HG03558 (cell line): ENCODE results near the gene BPI.
"Not testable (repeated sequence)": the region's sequence is repeated elsewhere in the genome, so short reads cannot be mapped to it uniquely, and the experiment has no call there.

Source experiments
- ATAC-seq: cut with Tn5 transposase; IDR thresholded peaks from one replicate; pipeline ENCODE4 v1.9.1; 2021; ENCODE audit warnings: moderate number of reproducible peaks; ENCODE audit not compliant: unreplicated experiment; ENCODE audit errors: extremely low read depth

BPI gene

GRCh38 chr20:38353316-38353715 lies 49.4 kb downstream of the BPI start:
- ATAC-seq = no peak

- ATAC-seq = no peak
Measured at GRCh38 chr20:38354227-38354626, 50.3 kb downstream of the BPI start.

GRCh38 chr20:38355161-38356012 lies 51.4 kb downstream of the BPI start:
- ATAC-seq = no peak

GRCh38 chr20:38357653-38358207 lies 53.8 kb downstream of the BPI start:
- no peak for ATAC-seq

GRCh38 chr20:38358556-38358955 lies 54.6 kb downstream of the BPI start:
- ATAC-seq = no peak

- ATAC-seq = no peak
Measured at GRCh38 chr20:38363004-38363747, 59.2 kb downstream of the BPI start.

GRCh38 chr20:38369389-38369788 lies 65.4 kb downstream of the BPI start:
- no peak for ATAC-seq

GRCh38 chr20:38372806-38373205 lies 68.8 kb downstream of the BPI start:
- ATAC-seq = no peak

- ATAC-seq = no peak
Measured at GRCh38 chr20:38373231-38373867, 69.4 kb downstream of the BPI start.

- no peak for ATAC-seq
Measured at GRCh38 chr20:38373898-38374297, 69.9 kb downstream of the BPI start.

GRCh38 chr20:38377039-38377685 lies 73.2 kb downstream of the BPI start:
- ATAC-seq = no peak

GRCh38 chr20:38377838-38378237 lies 73.9 kb downstream of the BPI start:
- ATAC-seq = not testable (repeated sequence)

- ATAC-seq = no peak
Measured at GRCh38 chr20:38383147-38383546, 79.2 kb downstream of the BPI start.

GRCh38 chr20:38386004-38386403 lies 82.0 kb downstream of the BPI start:
- no peak for ATAC-seq

- no peak for ATAC-seq
Measured at GRCh38 chr20:38386851-38387250, 82.9 kb downstream of the BPI start.
